HG03103 (cell line): ENCODE data around the gene SMAD3.

ENCODE experiments used
- ATAC-seq: cut with Tn5 transposase; IDR thresholded peaks from one replicate; pipeline ENCODE4 v1.9.1; 2021; ENCODE audit warnings: low read depth; ENCODE audit not compliant: unreplicated experiment

Gene SMAD3

GRCh38 chr15:67094001-67094826 lies 28.8 kb downstream of the SMAD3 start:
- ATAC-seq: no peak

- ATAC-seq: no peak
Observed at GRCh38 chr15:67095912-67096311, 30.5 kb downstream of the SMAD3 start.

- no peak for ATAC-seq
Observed at GRCh38 chr15:67096546-67097294, 31.3 kb downstream of the SMAD3 start.

GRCh38 chr15:67097424-67097823 lies 32.0 kb downstream of the SMAD3 start:
- no peak for ATAC-seq

- ATAC-seq: no peak
Observed at GRCh38 chr15:67097930-67098740, 32.7 kb downstream of the SMAD3 start.

GRCh38 chr15:67098768-67099282 lies 33.4 kb downstream of the SMAD3 start:
- no peak for ATAC-seq

- ATAC-seq: no peak
Observed at GRCh38 chr15:67100124-67100791, 34.9 kb downstream of the SMAD3 start.

GRCh38 chr15:67100801-67101581 lies 35.6 kb downstream of the SMAD3 start:
- peak; percentile 53 for ATAC-seq

- ATAC-seq: peak; percentile 40
Observed at GRCh38 chr15:67101911-67102598, 36.7 kb downstream of the SMAD3 start.

- ATAC-seq: no peak
Observed at GRCh38 chr15:67102599-67102929, 37.2 kb downstream of the SMAD3 start.

- no peak for ATAC-seq
Observed at GRCh38 chr15:67103021-67103420, 37.6 kb downstream of the SMAD3 start.

GRCh38 chr15:67103432-67103831 lies 38.0 kb downstream of the SMAD3 start:
- no peak for ATAC-seq

GRCh38 chr15:67103869-67104268 lies 38.5 kb downstream of the SMAD3 start:
- ATAC-seq: no peak

- ATAC-seq: no peak
Observed at GRCh38 chr15:67104510-67104909, 39.1 kb downstream of the SMAD3 start.

GRCh38 chr15:67105065-67105951 lies 39.9 kb downstream of the SMAD3 start:
- ATAC-seq: no peak

GRCh38 chr15:67105991-67106763 lies 40.8 kb downstream of the SMAD3 start:
- no peak for ATAC-seq

GRCh38 chr15:67106764-67107013 lies 41.3 kb downstream of the SMAD3 start:
- no peak for ATAC-seq
